GM15510 (cell line): ENCODE results near the gene HS6ST3.

Source experiments
- POLR2A ChIP-seq: IDR thresholded peaks from 3 replicates; pipeline ENCODE4 v1.6.1; 2011; ENCODE audit warnings: borderline replicate concordance; ENCODE audit not compliant: insufficient read length; ENCODE audit errors: extremely low read depth

HS6ST3 gene

DNA sequence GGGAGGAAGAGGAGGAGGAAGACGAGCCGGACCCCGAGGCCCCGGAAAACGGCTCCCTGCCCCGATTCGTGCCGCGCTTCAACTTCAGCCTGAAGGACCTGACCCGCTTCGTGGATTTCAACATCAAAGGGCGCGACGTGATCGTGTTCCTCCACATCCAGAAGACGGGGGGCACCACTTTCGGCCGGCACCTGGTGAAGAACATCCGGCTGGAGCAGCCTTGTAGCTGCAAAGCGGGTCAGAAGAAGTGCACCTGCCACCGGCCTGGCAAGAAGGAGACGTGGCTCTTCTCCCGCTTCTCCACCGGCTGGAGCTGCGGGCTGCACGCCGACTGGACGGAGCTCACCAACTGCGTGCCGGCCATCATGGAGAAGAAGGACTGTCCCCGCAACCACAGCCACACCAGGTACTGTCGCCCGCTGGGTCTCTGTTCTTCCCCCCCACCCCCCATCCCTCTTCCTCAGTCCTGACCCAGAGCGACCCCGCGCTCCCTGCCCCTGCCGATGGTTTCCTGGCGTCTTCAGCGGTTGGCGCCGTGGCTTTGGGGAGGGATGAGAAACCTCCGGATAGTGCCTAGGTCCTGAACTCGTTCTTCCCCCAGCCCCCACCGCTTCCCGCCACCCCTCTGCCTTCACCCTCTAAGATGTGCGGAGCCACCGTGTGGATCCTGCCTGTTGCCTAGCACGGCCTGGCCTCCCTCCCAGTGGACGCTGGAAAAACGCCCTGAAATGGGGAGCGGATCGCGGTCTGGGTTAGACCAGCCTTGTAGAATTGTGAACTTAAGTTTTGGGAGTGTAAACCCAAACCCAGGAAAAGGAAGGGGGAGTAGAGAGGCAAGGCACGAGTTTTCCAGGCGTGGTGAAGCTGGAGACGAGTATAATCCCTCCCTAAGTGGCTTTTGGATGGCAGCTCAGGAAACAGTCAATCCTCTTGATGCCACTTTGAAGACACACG, 1.5 kb downstream of the HS6ST3 start:
- TF ChIP-seq POLR2A: no peak

DNA sequence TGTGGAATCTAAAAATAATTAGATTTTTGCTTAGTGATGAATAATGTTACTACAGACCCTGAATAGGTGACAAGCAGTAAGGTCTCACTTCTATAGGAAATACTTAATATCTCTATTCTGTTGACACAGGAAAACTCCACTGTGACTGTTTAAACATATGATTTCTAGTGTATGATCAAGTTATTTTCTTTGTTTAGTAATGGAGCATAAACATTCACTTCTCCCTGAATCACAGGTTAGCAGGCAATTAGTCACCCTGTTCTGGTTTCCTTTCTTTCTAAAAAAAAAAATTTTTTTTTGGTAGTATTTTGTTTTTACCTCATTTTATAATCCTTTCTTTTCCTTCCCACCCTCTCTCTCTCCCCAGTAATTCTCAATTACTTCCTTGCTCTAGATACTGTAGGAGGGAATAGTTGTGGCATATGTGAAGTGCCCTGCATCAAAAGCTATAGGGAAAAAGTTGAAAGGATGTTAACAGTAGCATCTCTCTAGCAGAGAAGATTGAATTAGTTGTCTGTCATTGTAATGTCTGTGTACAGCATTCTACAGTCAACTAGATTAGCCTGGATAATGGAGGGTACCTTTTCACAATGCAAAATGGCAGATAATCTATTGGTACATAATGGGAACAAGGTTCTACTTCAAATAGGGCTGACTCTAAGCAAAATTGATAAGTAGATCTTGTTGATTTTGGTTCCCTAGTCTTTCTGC, 3.5 kb downstream of the HS6ST3 start:
- no peak for TF ChIP-seq POLR2A

DNA sequence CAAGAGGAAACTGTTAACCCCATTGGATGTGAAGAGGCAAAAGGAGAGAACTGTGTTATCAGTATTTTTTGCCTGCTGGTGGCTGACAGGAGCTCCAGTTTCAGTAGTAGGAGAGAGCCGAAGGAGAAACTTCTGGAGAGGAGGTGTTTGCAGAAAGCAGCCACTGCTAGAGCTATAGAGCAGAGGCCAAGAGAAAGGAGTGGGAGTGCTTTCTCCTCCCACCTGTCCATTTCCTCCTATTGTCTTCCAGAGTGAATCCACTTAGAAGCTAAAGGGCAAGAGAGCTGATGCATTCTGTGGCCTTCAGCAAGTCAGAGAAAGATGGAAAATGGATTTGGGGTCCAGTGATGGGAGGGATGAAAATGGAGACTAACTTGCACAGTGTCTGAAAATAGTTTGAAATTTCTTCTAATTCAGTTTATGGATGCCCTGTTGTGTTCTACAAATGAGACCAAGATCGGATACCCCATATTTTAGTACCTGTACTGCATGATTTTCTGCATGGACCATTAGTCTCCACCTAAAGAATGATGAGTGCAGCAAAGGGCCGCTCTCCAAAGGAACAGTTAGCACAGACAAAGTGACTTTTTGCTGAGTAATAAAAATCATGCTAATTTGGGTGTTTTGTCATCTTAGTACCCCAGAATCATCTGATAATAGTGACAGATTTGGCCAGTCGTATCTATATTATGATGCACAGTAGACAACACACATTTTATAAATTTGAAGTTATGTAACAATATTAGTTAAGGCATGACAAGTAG, 10.7 kb downstream of the HS6ST3 start:
- no peak for TF ChIP-seq POLR2A

DNA sequence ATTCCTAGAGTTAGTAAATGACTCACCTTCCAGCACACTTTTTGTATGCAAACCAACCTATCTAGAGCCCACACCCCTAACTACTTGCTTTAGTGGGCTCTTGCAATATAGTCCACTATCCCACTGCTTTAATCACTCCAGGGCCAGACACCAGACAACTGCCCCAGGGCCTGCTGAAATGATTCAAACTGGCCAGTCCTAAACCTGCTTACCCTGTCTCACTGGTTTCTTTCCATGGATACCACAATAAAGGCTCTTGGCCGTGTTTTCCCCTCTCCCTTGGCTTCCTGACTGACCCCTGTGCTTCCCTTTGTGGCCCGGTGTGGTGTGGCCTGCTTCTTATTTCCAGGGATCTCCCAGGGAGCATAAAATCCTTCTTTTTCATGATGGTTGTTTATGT, 14.6 kb downstream of the HS6ST3 start:
- no peak for TF ChIP-seq POLR2A

DNA sequence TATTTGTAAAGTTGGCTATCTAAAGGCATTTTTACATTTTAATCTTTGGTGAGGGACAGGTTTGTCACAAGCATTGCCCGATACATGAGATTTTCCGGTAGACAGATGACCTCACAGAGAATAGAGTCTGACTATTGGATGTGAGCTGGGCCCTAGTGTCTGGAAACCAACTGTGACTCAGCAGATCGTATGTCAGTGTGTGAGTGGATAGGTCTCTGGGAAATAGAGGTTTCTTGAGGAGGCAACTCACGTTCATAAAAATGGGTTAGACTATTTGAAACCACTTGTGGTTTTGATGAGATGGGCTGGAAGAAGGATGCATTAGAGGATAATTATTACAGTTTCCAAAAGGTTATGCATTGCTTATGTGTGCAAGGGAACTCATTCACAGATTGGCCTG, 19.2 kb downstream of the HS6ST3 start:
- TF ChIP-seq POLR2A: no peak

DNA sequence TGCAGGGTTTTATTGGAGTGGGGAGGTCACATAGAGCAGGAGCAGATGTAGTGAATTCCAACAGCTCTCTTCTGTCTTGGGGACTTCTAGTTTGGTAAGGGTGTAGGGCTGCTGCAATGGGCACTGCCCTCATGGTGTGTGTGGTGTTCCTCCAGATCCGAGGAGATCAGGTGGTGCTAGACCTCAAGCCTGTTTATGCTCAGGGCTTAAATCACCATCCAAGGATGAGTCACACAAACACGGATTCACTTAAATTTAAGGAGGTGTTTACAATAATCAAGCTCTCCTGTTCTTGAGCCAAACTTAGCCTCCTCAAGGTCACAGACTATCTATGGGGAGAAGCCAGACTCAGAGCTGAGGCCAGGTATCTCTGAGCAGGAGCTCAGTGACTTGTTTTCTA, 23.0 kb downstream of the HS6ST3 start:
- TF ChIP-seq POLR2A: no peak

DNA sequence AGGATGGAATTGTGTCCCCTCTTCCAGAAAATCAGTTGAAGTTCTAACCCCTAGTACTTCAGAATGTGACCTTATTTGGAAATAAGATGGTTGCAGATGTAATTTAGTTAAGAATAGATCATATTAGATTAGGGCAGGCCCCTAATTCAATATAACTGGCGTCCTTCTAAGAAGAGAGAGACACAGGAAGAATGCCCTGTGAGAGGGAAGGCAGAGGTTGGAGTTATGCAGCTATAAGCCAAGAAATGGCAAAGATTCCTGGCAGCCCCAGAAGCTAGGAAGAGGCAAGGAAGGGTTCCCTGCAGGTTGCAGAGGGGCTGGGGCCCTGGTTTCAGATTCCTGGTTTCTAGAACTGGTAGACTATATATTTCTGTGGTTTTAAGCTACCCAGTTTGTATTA, 30.0 kb downstream of the HS6ST3 start:
- TF ChIP-seq POLR2A: no peak

DNA sequence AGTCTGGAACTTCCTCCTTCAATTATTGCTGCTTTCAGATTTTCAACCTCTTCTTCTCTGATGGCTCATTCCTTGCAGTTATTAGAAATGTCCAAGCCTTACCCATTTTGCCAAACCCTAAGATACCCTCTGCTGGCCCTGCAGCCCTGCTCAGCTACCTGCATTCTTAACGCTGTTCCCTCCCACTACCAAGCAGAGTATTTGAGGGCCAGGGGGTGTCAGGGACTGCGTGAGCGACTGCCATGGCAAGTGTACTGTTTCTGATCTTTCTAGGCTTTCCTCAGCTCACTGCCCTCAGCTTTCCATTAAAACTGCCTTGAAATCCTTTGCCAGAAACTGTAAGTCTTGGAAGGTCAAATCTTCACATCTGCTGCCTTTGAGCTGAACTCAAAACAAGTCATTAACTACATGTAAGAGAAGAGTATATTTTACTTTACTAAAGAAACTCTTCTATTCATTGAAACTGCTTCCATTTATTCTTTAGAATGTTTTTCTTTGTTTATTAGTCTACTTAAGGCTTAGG, 41.0 kb downstream of the HS6ST3 start:
- TF ChIP-seq POLR2A: no peak

DNA sequence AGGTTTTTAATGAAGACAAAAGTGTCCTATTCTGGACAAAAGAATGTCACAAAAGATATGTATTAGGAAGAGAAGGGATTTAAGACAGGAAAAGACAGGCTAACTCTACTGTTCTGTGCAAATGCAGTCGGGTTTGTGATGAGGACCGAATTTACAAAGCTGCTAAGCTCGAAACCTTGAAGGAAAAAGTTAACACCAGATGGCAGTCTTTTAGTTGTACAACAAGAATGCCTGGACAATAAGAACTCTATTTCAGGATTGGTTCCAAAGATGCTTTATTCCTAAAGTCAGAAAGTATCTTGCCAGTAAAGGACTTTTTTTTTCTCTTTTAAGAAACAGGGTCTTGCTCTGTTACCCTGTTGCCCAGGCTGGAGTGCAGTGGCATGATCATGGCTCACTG, 51.1 kb downstream of the HS6ST3 start:
- TF ChIP-seq POLR2A: no peak

DNA sequence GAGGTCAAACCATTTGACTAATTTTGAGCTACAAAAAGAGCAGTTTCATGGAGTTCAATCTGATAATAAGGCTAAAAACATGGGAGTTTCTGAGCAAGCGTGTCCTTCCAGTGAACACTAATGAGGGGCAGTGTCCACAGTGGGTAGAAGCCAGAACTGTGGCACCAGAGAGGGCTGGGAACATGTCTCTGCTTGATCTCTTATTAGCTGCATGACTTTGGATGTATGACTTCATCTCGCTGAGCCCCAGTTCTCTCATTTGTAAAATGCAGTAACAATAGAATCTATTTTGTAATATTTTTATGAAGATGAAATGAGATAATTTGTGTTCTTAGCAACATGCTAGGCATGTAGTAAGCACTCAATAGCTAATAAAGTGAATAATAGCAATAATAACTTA, 69.8 kb downstream of the HS6ST3 start:
- TF ChIP-seq POLR2A: no peak

DNA sequence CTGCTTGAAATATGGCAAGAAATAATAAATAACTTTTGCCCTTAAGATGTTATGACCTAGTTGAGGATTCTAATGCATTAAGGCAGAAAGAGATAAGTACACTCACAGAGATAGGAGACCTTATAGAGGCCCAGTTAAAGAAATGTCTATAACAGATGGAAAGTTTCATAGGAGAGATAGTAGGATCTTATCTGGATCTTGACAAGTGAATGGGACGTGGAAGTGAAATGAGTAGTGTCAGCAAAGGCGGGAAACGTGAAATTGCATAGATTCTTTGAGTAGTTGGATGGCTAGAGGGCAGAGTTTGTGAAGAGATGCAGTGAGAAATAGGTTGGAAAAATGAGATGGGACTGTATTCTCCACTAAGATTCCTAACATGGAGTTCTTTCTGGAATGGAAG, 71.2 kb downstream of the HS6ST3 start:
- no peak for TF ChIP-seq POLR2A

DNA sequence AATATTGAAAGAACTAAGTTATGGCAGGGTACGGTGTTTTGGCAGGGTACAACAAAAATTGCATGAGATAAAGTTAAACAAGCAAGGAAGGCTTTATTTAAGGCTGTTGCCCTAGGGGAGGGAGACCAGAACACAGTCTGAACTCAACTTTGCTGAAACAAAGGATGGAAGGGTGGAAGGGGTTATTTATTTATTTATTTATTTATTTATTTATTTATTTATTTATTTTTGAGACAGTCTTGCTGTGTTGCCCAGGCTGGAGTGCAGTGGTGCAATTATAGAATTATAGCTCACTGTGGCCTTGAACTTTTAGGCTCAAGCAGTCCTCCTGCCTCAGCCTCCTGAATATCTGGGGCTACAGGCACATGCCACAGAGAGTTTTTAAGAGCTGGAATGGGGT, 75.9 kb downstream of the HS6ST3 start:
- no peak for TF ChIP-seq POLR2A

DNA sequence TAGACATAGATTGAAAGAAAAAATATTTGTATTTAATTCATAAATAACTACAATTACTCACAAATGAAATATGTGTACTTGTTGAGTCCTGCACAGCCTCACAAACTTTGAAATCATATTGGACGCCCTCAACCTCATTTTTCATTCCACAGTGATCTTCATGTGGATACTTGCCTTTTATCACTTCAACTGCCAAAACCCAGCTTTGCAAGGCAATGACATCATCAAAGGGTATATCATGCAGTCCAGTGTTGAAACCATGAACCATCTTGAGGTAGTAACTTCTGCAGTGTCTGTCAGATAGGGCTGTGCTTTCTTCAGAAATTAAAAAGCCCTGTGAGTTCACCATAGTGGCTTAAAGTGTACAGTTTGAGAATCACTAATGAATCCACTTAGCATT, 82.2 kb downstream of the HS6ST3 start:
- no peak for TF ChIP-seq POLR2A

DNA sequence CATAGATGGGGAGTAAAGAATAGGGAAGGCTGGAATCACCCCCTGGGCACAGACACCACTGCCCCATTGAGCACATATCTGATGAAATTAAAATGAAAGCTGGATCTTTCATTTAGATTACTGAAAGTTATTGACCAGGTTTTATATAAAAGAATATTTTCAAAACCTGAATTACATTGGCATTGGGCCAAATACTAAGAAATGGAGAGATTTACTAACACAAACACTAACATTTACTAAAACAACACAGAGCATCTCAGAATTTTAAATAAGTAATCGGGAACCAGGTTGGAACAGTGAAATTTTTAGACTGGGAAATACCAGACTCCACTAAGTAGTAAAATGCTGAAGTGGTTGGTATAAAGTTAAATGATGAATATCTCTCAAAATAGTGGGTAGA, 88.9 kb downstream of the HS6ST3 start:
- TF ChIP-seq POLR2A: no peak

DNA sequence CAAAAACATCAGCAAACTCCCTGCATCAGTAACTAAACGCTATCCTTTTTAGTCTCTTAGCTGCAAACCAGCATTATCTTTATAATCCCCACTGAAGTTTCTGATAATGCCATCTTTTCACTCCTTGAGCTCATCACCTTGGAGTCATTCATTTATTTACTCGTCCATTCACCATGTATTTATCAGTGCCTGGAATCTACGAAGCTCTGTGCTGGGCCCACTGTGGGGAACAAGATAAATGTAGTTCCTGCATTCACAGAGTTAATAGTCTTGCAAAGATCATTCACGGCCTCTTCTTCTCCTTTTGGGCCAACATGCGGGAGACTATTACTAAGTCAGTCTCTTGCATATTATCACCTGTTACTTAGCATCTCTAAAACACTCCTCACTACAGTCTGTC, 89.4 kb downstream of the HS6ST3 start:
- no peak for TF ChIP-seq POLR2A
